Activated T-helper 1 cell treated with anti-CD3 and anti-CD28 coated beads, Interleukin-12 subunit alpha, Interleukin-12 subunit beta, Interleukin-2, Interleukin-4 antibody, amounts not matched to agents 30 ng/mL and 10 ng/mL and 1 ng/mL, durations not matched to agents 14 hours and 24 hours and 36 hours (primary cell): ENCODE measurements around the gene SLC2A11. TPM values are rescaled to one million over a fixed set of nuclear protein-coding genes. Genes with fewer than 3 reads are reported as not detected.
"Not testable (repeated sequence)": the region's sequence is repeated elsewhere in the genome, so short reads cannot be mapped to it uniquely, and the experiment has no call there.

Experiments
- DNase-seq: peaks from one replicate; pipeline ENCODE4 v3.0.0; 2021; ENCODE audit warnings: low spot score
- H3K27ac Mint-ChIP-seq: one replicate; pipeline ENCODE4 v1.8.0; 2021; ENCODE audit warnings: mild to moderate bottlenecking, mixed read lengths
- H3K27me3 Mint-ChIP-seq: one replicate; pipeline ENCODE4 v1.8.0; 2022; ENCODE audit warnings: mild to moderate bottlenecking, moderate library complexity, mixed read lengths; ENCODE audit not compliant: insufficient read depth
- H3K36me3 Mint-ChIP-seq: one replicate; pipeline ENCODE4 v1.8.0; 2021; ENCODE audit warnings: low read depth, mixed read lengths
- H3K4me1 Mint-ChIP-seq: one replicate; pipeline ENCODE4 v1.8.0; 2021; ENCODE audit warnings: low read depth, mixed read lengths
- H3K4me3 Mint-ChIP-seq: one replicate; pipeline ENCODE4 v1.8.0; 2021; ENCODE audit warnings: mild to moderate bottlenecking, moderate library complexity, mixed read lengths
- H3K9me3 Mint-ChIP-seq: one replicate; pipeline ENCODE4 v1.8.0; 2021; ENCODE audit warnings: mixed read lengths
- intact Hi-C: fragments of 100-400 bp; cut with micrococcal nuclease; formaldehyde crosslinking; loops from one replicate; pipeline ENCODE4 v1.15.1; 2024
- total RNA-seq: library from RNA; stranded (reverse); gene quantifications from 2 replicates; pipeline ENCODE4 v1.2.3, GENCODE V29; 2022

Gene SLC2A11
- total RNA-seq, 1 donor from 2014 or later: 8.4 TPM

GRCh38 chr22:23913306-23913660 is 55.6 kb downstream of the SLC2A11 start:
- Mint-ChIP-seq H3K9me3 (no peaks in the 10 kb centered on the region), H3K27me3 (no peaks in the 10 kb centered on the region), H3K4me1 (peaks cover 24% of the 10 kb centered on the region), H3K27ac (peak overlapping the region; percentile 97), H3K36me3 (no peaks in the 10 kb centered on the region), H3K4me3 (peak overlapping the region; percentile 95)
- DNase-seq: no peak
- intact Hi-C loops: loop anchor here (1.0 to 5.0 kb wide), 4 partner anchors 56 to 359 kb away; partner anchors contain the start of genes CHCHD10, SLC2A11 and SPECC1L

- intact Hi-C loops: loop anchor here (1.0 to 5.0 kb wide), 6 partner anchors 20 to 641 kb away; partner anchors contain the start of genes CHCHD10, GUCD1, MIF and SLC2A11
- Mint-ChIP-seq H3K27me3 (no peaks in the 10 kb centered on the region), H3K9me3 (no peaks in the 10 kb centered on the region), H3K36me3 (no peaks in the 10 kb centered on the region), H3K4me1 (peaks cover 24% of the 10 kb centered on the region), H3K4me3 (peak overlapping the region; percentile 95), H3K27ac (peak overlapping the region; percentile 97)
- DNase-seq: peak; percentile 100
Measured at GRCh38 chr22:23913661-23914353, 56.1 kb downstream of the SLC2A11 start.

- no peak overlapping the region for H3K4me3 Mint-ChIP-seq
- H3K36me3 Mint-ChIP-seq: no peaks in the 10 kb centered on the region
- no peaks in the 10 kb centered on the region for H3K9me3 Mint-ChIP-seq
- no peaks in the 10 kb centered on the region for H3K27me3 Mint-ChIP-seq
- DNase-seq: no peak
- H3K4me1 Mint-ChIP-seq: peaks cover 24% of the 10 kb centered on the region
- intact Hi-C loops: loop anchor here (2.0 kb wide), 1 partner anchor 640 kb away; the partner anchor contains the start of genes GUCD1 and SNRPD3
- no peak overlapping the region for H3K27ac Mint-ChIP-seq
Measured at GRCh38 chr22:23915290-23915689, 57.6 kb downstream of the SLC2A11 start.

GRCh38 chr22:23920267-23920611 is 62.6 kb downstream of the SLC2A11 start:
- H3K4me3 Mint-ChIP-seq, intact Hi-C loops, H3K27ac Mint-ChIP-seq, H3K36me3 Mint-ChIP-seq, DNase-seq, H3K27me3 Mint-ChIP-seq, H3K4me1 Mint-ChIP-seq: not testable (repeated sequence)
- H3K9me3 Mint-ChIP-seq: peaks cover 12% of the 10 kb centered on the region

- intact Hi-C loops, H3K27ac Mint-ChIP-seq, DNase-seq, H3K36me3 Mint-ChIP-seq, H3K27me3 Mint-ChIP-seq, H3K4me1 Mint-ChIP-seq, H3K4me3 Mint-ChIP-seq: not testable (repeated sequence)
- peaks cover 21% of the 10 kb centered on the region for H3K9me3 Mint-ChIP-seq
Measured at GRCh38 chr22:23921586-23922201, 64.0 kb downstream of the SLC2A11 start.

- Mint-ChIP-seq H3K27me3 (peaks cover 3% of the 10 kb centered on the region), H3K9me3 (peaks cover 21% of the 10 kb centered on the region), H3K4me3 (no peak overlapping the region), H3K36me3 (peaks cover 2% of the 10 kb centered on the region), H3K27ac (no peak overlapping the region), H3K4me1 (no peaks in the 10 kb centered on the region)
- intact Hi-C loops: no loop called here
- no peak for DNase-seq
Measured at GRCh38 chr22:23922921-23923320, 65.2 kb downstream of the SLC2A11 start.

- Mint-ChIP-seq H3K9me3 (peaks cover 21% of the 10 kb centered on the region), H3K36me3 (peaks cover 2% of the 10 kb centered on the region), H3K27ac (no peak overlapping the region), H3K4me1 (no peaks in the 10 kb centered on the region), H3K4me3 (no peak overlapping the region), H3K27me3 (peaks cover 5% of the 10 kb centered on the region)
- intact Hi-C loops: no loop called here
- no peak for DNase-seq
Measured at GRCh38 chr22:23925020-23925606, 67.4 kb downstream of the SLC2A11 start.

GRCh38 chr22:23926561-23926960 is 68.9 kb downstream of the SLC2A11 start:
- peaks cover 2% of the 10 kb centered on the region for H3K36me3 Mint-ChIP-seq
- no peak for DNase-seq
- no peak overlapping the region for H3K27ac Mint-ChIP-seq
- H3K9me3 Mint-ChIP-seq: peaks cover 27% of the 10 kb centered on the region
- no peak overlapping the region for H3K4me3 Mint-ChIP-seq
- no peaks in the 10 kb centered on the region for H3K4me1 Mint-ChIP-seq
- H3K27me3 Mint-ChIP-seq: peaks cover 5% of the 10 kb centered on the region
- intact Hi-C loops: no loop called here

Other genes with a start within 250 kb of the SLC2A11 start
- 0.34 and 0.65 TPM in 2 replicates for gene DRICH1, start 225.6 kb upstream of the SLC2A11 start, total RNA-seq
- gene RGL4, start 166.9 kb upstream of the SLC2A11 start, total RNA-seq: 9.3 and 11.7 TPM in 2 replicates
- 2.1 and 2.2 TPM in 2 replicates for gene ZNF70, start 106.8 kb upstream of the SLC2A11 start, total RNA-seq
- gene VPREB3, start 103.5 kb upstream of the SLC2A11 start, total RNA-seq: not detected in 2 replicates
- 0.29 and 0.49 TPM in 2 replicates for gene C22orf15, start 94.9 kb upstream of the SLC2A11 start, total RNA-seq
- 89.1 and 96.4 TPM in 2 replicates for gene CHCHD10, start 89.9 kb upstream of the SLC2A11 start, total RNA-seq
- 0.34 and 0.69 TPM in 2 replicates for gene MMP11, start 85.0 kb upstream of the SLC2A11 start, total RNA-seq
- gene SMARCB1, start 70.9 kb upstream of the SLC2A11 start, total RNA-seq: 92.4 and 99.8 TPM in 2 replicates
- gene DERL3, start 18.9 kb upstream of the SLC2A11 start, total RNA-seq: 13.8 and 18.8 TPM in 2 replicates
- 1,136 and 1,212 TPM in 2 replicates for gene MIF, start 36.5 kb downstream of the SLC2A11 start, total RNA-seq
- gene GSTT2B, start 103.3 kb downstream of the SLC2A11 start, total RNA-seq: 0.65 and 0.91 TPM in 2 replicates
- gene DDTL, start 109.0 kb downstream of the SLC2A11 start, total RNA-seq: 4.0 and 4.7 TPM in 2 replicates
- 94.7 and 115 TPM in 2 replicates for gene DDT, start 116.6 kb downstream of the SLC2A11 start, total RNA-seq
- not detected in 2 replicates for gene GSTT2, start 122.3 kb downstream of the SLC2A11 start, total RNA-seq
- not detected in 2 replicates for gene GSTT4, start 147.6 kb downstream of the SLC2A11 start, total RNA-seq
- gene CABIN1, start 153.4 kb downstream of the SLC2A11 start, total RNA-seq: 97.6 and 98.1 TPM in 2 replicates